HCT116 (cell line): ENCODE results near the gene INAFM1. TPM values are rescaled to one million over a fixed set of nuclear protein-coding genes. Genes with fewer than 3 reads are reported as not detected.

Experiments used
- ATAC-seq: fragments of 200-7000 bp; cut with Tn5 transposase; 2 replicates; pipeline ENCODE4 v1.9.1; 2020; ENCODE audit warnings: mild to moderate bottlenecking, moderate library complexity
- BruUV-seq: library from RNA; stranded (reverse); fragments of 400-500 nt; replicated peaks from 2 replicates; lab custom pipeline; 2021; lab: Mats Ljungman, UMichigan
- CTCF ChIA-PET: fragments of 300-600 bp; sonication (Branson Sonifier 250); formaldehyde crosslinking; loops from one replicate; lab custom pipeline; 2021; ENCODE audit warnings: antibody characterized with exemption; lab: Charles Lee
- POLR2A ChIA-PET: fragments of 300-600, 350-600 bp; sonication (Branson Sonifier 250); formaldehyde crosslinking; loops from one replicate; lab custom pipeline; 2021; ENCODE audit warnings: antibody characterized with exemption; lab: Charles Lee
- RAD21 ChIA-PET, 2 experiments: fragments of 300-600 bp; sonication (Branson Sonifier 250); formaldehyde crosslinking; loops; one replicate each; lab custom pipeline; 2023; ENCODE audit warnings: low total read pairs in 2 of 2; ENCODE audit not compliant: uncharacterized antibody in 2 of 2, unreplicated experiment in 2 of 2, low non-redundant PET in 1 of 2; lab: Charles Lee
- DNase-seq: peaks from one replicate; pipeline ENCODE4 v3.0.0-alpha.2; 2010; ENCODE audit warnings: low read depth, low spot score
- H2AFZ ChIP-seq: fragments of 200-600 bp; shearing (Covaris generic), sonication (generic); 2 replicates; pipeline ENCODE4 v1.6.1; 2017; ENCODE audit warnings: low read depth, mixed run types, mixed read lengths, antibody characterized with exemption, low read length; ENCODE audit not compliant: poor library complexity, severe bottlenecking
- H3K27ac ChIP-seq: 2 replicates; pipeline ENCODE4 v1.5.1; 2012; ENCODE audit warnings: low read depth, low read length
- H3K27me3 ChIP-seq: fragments of 200-600 bp; sonication (generic); 2 replicates; pipeline ENCODE4 v1.6.1; 2016; ENCODE audit warnings: mixed run types, low read length, mixed read lengths; ENCODE audit not compliant: insufficient read depth
- H3K36me3 ChIP-seq, 2 experiments: fragments of 200-500 bp in 1 of 2; fragments of 200-600 bp in 1 of 2; sonication (Bioruptor generic) in 1 of 2; sonication (generic) in 1 of 2; 2 replicates each; pipeline versions ENCODE4 v1.5.1 to v1.6.1; 2014 to 2016; ENCODE audit warnings: low read length in 2 of 2, inconsistent platforms in 1 of 2, mixed read lengths in 1 of 2, mixed run types in 1 of 2; ENCODE audit not compliant: insufficient read depth in 2 of 2, control insufficient read depth in 1 of 2
- H3K4me1 ChIP-seq, 2 experiments: fragments of 200-600 bp in 1 of 2; sonication (generic) in 1 of 2; 2 replicates each; pipeline versions ENCODE4 v1.5.1 to v1.6.1; 2012 to 2017; ENCODE audit warnings: low read length in 2 of 2, inconsistent platforms in 1 of 2, mild to moderate bottlenecking in 1 of 2, mixed read lengths in 1 of 2, mixed run types in 1 of 2, moderate library complexity in 1 of 2; ENCODE audit not compliant: insufficient read depth in 2 of 2, control insufficient read depth in 1 of 2
- H3K4me2 ChIP-seq: fragments of 200-600 bp; sonication (generic); 2 replicates; pipeline ENCODE4 v1.6.1; 2017; ENCODE audit warnings: mixed run types, low read length, mixed read lengths
- H3K4me3 ChIP-seq, 2 experiments: fragments of 200-600 bp in 1 of 2; sonication (generic) in 1 of 2; replicated peaks in 1 of 2; 2 replicates each; pipeline ENCODE4 v1.5.1; 2011 to 2016; ENCODE audit warnings: low read length in 2 of 2, control low read depth in 1 of 2, low read depth in 1 of 2, mild to moderate bottlenecking in 1 of 2, mixed read lengths in 1 of 2, mixed run types in 1 of 2
- H3K79me2 ChIP-seq: fragments of 200-600 bp; sonication (generic); 2 replicates; pipeline ENCODE4 v1.6.1; 2017; ENCODE audit warnings: mild to moderate bottlenecking, mixed run types, low read length, moderate library complexity, mixed read lengths; ENCODE audit not compliant: insufficient read depth
- H3K9ac ChIP-seq: fragments of 200-600 bp; sonication (generic); 2 replicates; pipeline ENCODE4 v1.6.1; 2016; ENCODE audit warnings: low read length, mixed read lengths
- H3K9me2 ChIP-seq: fragments of 200-600 bp; sonication (generic), shearing (Covaris generic); 2 replicates; pipeline ENCODE4 v1.6.1; 2017; ENCODE audit warnings: mixed run types, mild to moderate bottlenecking, moderate library complexity; ENCODE audit not compliant: insufficient read depth
- H3K9me3 ChIP-seq, 2 experiments: fragments of 200-500 bp in 1 of 2; fragments of 200-600 bp in 1 of 2; sonication (Bioruptor generic) in 1 of 2; sonication (generic) in 1 of 2; 2 replicates each; pipeline ENCODE4 v1.6.1; 2014 to 2017; ENCODE audit warnings: low read length in 2 of 2, mixed read lengths in 2 of 2, inconsistent platforms in 1 of 2, low read depth in 1 of 2, mild to moderate bottlenecking in 1 of 2, mixed run types in 1 of 2, moderate library complexity in 1 of 2; ENCODE audit not compliant: control insufficient read depth in 1 of 2, insufficient read depth in 1 of 2
- H4K20me1 ChIP-seq: fragments of 200-600 bp; sonication (generic), shearing (Covaris generic); 2 replicates; pipeline ENCODE4 v1.6.1; 2017; ENCODE audit warnings: mixed run types, mild to moderate bottlenecking, moderate library complexity; ENCODE audit not compliant: insufficient read depth
- ATF3 ChIP-seq: IDR thresholded peaks from 2 replicates; pipeline ENCODE4 v1.6.1; 2012
- CBX3 ChIP-seq: IDR thresholded peaks from 2 replicates; pipeline ENCODE4 v1.6.1; 2012; ENCODE audit warnings: low read depth
- CEBPB ChIP-seq: IDR thresholded peaks from 2 replicates; pipeline ENCODE4 v1.6.1; 2012; ENCODE audit warnings: low read depth
- CTCF ChIP-seq, 3 experiments: fragments of 200-600 bp in 1 of 3; sonication (generic) in 1 of 3; IDR thresholded peaks in 2 of 3; conservative IDR thresholded peaks in 1 of 3; 2 replicates each; pipeline ENCODE4 v1.5.1; 2012 to 2017; ENCODE audit warnings: low read depth in 2 of 3, low read length in 2 of 3, antibody characterized with exemption in 1 of 3, borderline replicate concordance in 1 of 3, control low read depth in 1 of 3, mild to moderate bottlenecking in 1 of 3, mixed read lengths in 1 of 3, mixed run types in 1 of 3, moderate library complexity in 1 of 3; ENCODE audit not compliant: insufficient read depth in 1 of 3
- EGR1 ChIP-seq: IDR thresholded peaks from 2 replicates; pipeline ENCODE4 v1.6.1; 2012; ENCODE audit warnings: low read depth
- ELF1 ChIP-seq: IDR thresholded peaks from 2 replicates; pipeline ENCODE4 v1.6.1; 2012; ENCODE audit warnings: low read depth, borderline replicate concordance
- EZH2phosphoT487 ChIP-seq: fragments of 200-600 bp; IDR thresholded peaks from 2 replicates; pipeline ENCODE4 v1.6.1; 2018; ENCODE audit warnings: antibody characterized with exemption, borderline replicate concordance
- JUND ChIP-seq: IDR thresholded peaks from 2 replicates; pipeline ENCODE4 v1.6.1; 2012
- MAX ChIP-seq: IDR thresholded peaks from 2 replicates; pipeline ENCODE4 v1.6.1; 2012
- POLR2A ChIP-seq: IDR thresholded peaks from 2 replicates; pipeline ENCODE4 v1.7.0; 2011; ENCODE audit warnings: borderline replicate concordance; ENCODE audit not compliant: insufficient read depth, insufficient read length; ENCODE audit errors: extremely low read depth
- POLR2AphosphoS5 ChIP-seq: IDR thresholded peaks from 2 replicates; pipeline ENCODE4 v1.6.1; 2011; ENCODE audit warnings: mild to moderate bottlenecking, low read depth, low read length, moderate library complexity
- REST ChIP-seq: IDR thresholded peaks from 2 replicates; pipeline ENCODE4 v1.6.1; 2012; ENCODE audit warnings: low read depth
- SIN3A ChIP-seq: IDR thresholded peaks from 2 replicates; pipeline ENCODE4 v1.6.1; 2012; ENCODE audit warnings: low read depth
- SP1 ChIP-seq: IDR thresholded peaks from 2 replicates; pipeline ENCODE4 v1.6.1; 2012; ENCODE audit warnings: low read depth
- SRF ChIP-seq: IDR thresholded peaks from 2 replicates; pipeline ENCODE4 v1.6.1; 2012; ENCODE audit warnings: low read depth
- TCF7L2 ChIP-seq: IDR thresholded peaks from 2 replicates; pipeline ENCODE4 v1.7.0; 2011; ENCODE audit warnings: borderline replicate concordance, inconsistent platforms; ENCODE audit not compliant: insufficient read depth, insufficient read length; ENCODE audit errors: extremely low read depth
- ZFX ChIP-seq: fragments of 450-650 bp; IDR thresholded peaks from 2 replicates; pipeline ENCODE4 v1.6.1; 2017
- ZNF274 ChIP-seq: fragments of 200-500 bp; sonication (Bioruptor generic); IDR thresholded peaks from 2 replicates; pipeline ENCODE4 v1.6.1; 2014; ENCODE audit warnings: mild to moderate bottlenecking, low read depth, low read length, inconsistent platforms
- intact Hi-C: fragments of 100-400 bp; cut with micrococcal nuclease; formaldehyde crosslinking; loops from 2 replicates; pipeline ENCODE4 v1.10.0; 2022
- total RNA-seq: library from RNA; stranded (reverse); gene quantifications from one replicate; pipeline ENCODE4 v1.2.1, GENCODE V29; 2021; ENCODE audit not compliant: unreplicated experiment

Gene INAFM1
- total RNA-seq, 1 experiment from 2014 or later, result 22.9 TPM

GRCh38 chr19:47321630-47322029 lies 46.9 kb downstream of the INAFM1 start:
- Histone ChIP-seq H3K9me3 (no peaks in the 10 kb centered on the region), H3K27me3 (no peaks in the 10 kb centered on the region), H3K36me3 (no peaks in the 10 kb centered on the region), H2AFZ (no peak overlapping the region), H3K4me1 (no peaks in the 10 kb centered on the region), H3K4me3 (no peak overlapping the region), H3K79me2 (no peaks in the 10 kb centered on the region), H3K4me2 (no peak overlapping the region), H3K27ac (no peak overlapping the region), H3K9ac (no peak overlapping the region), H3K9me2 (no peaks in the 10 kb centered on the region), H4K20me1 (no peaks in the 10 kb centered on the region)
- no peak for DNase-seq
- intact Hi-C loops, result no loop called here
- ChIA-PET CTCF (no interaction called here), POLR2A (no interaction called here), RAD21 (no interaction called here)
- no TSS peak for BruUV-seq
- TF ChIP-seq CTCF (IDR thresholded peaks at IDR 0.05 in 2 of 3, conservative IDR thresholded peaks at IDR 0.05 in 1 of 3; ENCODE audit: borderline replicate concordance in 1 of 3, insufficient read depth in 1 of 3, low read depth in 2 of 3, low read length in 2 of 3), result no peak
- no peak for TF ChIP-seq REST
- no peak for TF ChIP-seq SRF
- TF ChIP-seq ATF3, result no peak
- TF ChIP-seq CBX3, result no peak
- TF ChIP-seq ZNF274, result no peak
- TF ChIP-seq JUND, result no peak
- TF ChIP-seq TCF7L2, result no peak
- no peak for TF ChIP-seq EZH2phosphoT487
- no peak for TF ChIP-seq POLR2A
- TF ChIP-seq ELF1, result no peak
- no peak for TF ChIP-seq POLR2AphosphoS5
- no peak for TF ChIP-seq SP1
- no peak for TF ChIP-seq EGR1
- TF ChIP-seq SIN3A, result no peak
- TF ChIP-seq ZFX, result no peak
- no peak for TF ChIP-seq CEBPB
- TF ChIP-seq MAX, result no peak
- ATAC-seq, result no peak
